NCI-H345 (cell line): ENCODE data around the gene NT5M.

ENCODE experiments used
- DNase-seq: peaks from one replicate; lab custom pipeline; 2025; lab: John Stamatoyannopoulos, UW

The NT5M gene

DNA sequence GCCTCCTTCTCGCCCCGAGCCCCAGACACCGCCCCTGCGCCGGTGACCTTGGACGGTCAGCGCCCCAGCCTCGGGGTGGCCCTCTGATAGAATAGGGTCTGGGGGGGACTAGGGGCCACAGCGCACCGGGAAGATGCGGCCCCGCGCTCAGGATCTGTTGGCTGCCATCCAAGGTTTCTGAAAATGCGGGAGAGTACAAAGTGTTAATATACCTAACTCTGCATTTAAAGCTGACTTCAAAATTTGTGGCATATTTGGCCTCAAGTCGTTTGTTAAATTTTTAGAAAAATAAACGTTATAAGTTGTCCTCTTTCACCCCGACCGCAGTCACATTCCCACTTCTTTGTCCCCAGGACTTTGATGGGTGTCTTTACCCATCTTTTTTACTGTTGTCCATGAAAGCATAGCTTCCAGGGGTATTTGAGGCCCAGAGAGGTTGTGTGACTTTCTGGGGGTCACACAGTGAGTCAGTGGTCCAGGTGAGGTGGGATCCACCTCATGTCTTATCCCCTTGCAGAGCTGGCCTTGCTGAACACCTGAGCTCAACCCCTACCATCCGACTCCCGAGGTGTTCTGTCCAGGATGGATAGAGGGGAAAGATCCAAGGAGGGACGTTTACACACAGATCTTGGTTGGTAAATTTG is 796 bp downstream of the NT5M start:
- DNase-seq: no peak

DNA sequence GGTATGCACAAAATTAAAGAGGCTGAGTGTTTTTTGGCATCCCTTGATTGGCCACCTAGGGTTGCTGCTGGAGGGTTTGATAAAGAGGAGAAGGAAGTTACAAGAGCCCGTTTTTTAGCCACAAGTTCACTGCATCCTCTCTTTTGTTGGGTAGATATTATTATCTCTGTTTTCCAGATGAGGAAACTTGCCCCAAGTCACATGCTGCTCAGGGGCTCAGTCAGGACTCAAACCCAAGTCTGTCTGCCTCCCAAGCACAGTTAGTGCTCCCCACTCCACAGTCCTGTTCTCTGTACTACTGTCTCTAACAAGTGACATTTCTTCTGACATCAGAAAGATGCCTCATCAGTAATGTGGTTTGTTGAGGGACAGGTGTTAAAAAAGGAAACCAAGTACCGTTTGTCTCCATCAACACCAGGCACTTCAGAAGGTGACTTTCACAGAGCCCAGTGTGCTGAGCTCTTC is 1.4 kb downstream of the NT5M start:
- no peak for DNase-seq

DNA sequence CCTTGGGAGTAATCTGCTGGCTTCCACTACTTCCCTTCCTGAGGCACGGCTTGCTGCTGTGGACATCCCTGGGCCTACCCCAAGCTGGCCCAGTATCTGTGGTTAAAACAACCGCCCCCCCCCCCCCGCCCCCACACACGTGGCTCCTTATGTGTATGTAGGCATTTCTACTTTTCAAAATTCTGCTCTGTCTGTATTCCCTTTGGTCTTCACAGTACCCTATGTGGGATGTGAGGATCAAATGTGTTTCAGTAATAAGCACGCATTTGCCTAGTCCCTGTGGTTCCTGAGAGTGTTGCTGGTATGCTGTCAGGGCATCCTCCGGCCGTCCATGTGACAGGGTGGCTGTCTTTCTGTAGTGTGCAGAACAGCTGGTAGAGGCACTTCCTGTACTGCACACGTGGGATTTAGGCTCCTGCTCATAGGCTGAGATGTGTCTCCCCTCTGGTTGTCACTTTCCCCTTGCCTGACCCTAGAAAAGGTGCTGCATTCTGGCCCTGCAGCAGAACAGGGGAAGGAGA is 2.2 kb downstream of the NT5M start:
- no peak for DNase-seq

DNA sequence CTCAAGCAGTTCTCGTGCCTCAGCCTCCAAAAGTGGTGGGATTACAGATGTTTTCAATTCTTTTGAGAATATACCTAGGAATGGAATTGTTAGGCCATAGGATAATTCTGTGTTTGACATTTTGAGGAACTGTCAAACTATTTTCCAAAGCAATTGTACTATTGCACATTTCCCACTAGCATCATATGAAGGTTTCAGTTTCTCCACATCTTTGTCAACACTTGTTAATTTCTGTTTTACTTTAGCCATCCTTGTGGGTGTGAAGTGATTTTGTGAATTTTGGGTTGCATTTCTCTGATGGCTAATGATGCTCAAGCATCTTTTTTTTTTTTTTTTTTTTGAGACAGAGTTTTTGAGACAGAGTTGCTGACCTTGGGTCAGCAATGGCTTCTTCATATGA is 6.2 kb downstream of the NT5M start:
- no peak for DNase-seq

DNA sequence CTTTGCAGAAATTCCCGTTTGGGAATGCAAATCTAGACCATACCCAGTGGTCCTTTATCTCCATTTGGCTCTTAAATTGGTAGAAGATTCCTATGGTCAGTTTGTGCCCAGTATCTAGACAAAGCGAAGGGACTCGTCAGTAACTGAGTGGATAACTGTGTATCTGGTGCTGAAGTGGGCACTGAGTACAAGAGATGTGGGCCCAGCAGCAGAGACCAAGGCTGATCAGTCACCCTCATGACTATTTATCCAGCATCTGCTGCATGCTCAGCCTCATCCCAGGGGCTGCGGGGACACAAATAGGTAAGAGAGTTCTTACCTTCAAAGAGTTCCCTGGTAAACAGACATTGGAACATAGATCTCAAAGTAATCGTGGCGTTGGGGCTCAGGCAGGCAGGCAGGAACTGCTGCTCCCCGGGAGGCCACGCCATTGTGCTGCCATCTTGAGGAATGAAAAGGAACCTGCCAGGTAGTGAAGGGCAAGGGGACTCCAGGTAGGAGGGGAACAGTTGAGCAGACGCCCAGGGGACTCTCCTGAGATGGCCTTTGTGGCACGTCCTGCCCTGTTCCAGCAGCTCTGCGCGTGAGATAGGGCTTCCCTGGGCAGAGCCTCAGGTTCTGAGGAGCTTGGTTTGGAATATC is 10.3 kb downstream of the NT5M start:
- no peak for DNase-seq

DNA sequence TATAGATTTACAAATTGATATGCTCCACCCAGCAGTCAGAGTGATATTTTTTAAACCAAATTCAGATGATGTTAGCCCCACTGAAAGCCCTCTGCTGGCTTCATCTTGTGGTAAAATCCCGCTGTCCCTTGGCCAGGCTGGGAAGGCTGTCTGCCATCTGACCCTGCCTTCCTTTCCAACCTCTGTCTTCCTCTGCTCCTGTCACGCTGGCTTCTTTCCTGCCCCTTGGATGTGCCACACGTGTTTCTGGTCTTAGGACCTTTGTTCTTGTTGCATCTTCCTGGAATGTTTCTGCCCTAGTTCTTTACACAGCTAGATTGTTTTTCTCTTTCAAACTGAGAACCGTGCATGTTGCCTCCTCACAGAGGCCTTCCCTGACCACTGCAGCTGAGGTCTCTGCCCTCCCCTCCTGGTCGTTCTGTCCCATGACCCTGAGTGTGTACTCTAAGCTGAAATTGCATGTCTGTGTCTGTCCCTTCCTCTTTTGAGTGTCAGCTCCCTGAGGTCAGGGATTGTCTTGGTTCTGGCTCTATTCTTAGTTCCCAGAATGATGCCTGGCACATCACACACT is 11.4 kb downstream of the NT5M start:
- no peak for DNase-seq

DNA sequence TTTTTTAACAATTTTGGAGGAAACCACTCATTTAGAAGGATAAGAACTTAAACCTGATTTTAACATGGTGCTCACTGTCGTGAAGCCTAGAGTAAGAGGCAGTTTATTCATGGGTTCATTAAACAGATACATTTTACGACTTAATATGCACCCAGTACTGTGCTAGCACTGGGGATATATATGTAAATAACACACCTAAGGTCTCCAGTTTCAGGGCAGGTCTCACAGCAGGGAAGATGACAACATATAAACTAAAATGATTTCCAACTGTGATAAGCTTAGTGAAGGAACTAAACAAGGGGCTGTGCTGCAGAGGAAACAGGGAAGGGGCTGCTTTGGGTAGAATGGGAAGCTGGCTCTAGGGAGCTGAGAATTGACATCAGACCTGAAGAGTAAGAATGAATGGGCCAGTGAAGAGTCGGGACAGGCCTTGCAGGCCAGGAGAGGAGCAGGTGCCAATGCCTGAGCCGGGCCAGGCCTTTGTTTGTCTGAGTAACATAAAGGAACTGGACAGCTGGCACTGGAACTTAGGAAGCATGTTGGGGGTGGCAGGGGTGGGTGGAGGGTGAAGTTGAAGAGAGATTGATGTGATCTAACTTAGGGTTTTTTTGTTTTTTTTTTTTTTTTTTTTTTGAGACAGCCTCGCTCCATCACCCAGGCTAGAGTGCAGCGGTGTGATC is 12.1 kb downstream of the NT5M start:
- DNase-seq: peak; percentile 10

DNA sequence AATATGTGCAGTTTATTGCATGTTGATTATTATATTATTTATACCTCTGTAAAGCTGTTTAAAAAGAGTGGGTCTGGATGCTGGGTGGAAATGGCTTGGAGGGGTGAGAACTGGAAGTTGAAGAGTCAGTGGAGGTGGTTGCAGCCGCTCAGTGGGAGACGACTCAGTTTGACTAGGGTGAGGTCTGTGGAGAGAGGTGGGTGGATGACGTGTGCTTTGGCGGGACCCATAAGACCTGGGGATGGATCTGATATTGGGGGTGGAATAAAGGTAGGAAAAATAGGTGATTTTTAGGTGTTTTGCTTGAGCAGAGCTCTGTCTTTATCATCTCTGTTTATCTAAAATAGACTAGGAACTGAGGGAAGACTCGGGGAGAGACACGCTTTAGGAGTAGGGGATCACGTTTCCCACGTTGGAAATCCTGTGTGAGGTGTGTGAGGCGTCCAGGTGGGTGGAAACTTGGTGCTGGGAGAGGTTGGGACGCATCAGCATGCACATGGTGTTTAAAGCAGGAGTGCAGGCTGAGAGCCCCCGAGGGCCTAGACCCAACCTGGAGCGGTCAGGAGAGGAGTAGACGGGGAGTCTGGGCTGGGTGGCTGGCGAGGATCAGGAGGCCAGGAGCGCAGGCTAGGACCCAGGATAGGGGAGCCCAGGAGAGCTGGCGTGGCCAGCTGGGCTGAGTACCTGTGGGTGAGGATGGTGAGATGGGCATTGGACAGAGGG is 17.2 kb downstream of the NT5M start:
- DNase-seq: no peak

DNA sequence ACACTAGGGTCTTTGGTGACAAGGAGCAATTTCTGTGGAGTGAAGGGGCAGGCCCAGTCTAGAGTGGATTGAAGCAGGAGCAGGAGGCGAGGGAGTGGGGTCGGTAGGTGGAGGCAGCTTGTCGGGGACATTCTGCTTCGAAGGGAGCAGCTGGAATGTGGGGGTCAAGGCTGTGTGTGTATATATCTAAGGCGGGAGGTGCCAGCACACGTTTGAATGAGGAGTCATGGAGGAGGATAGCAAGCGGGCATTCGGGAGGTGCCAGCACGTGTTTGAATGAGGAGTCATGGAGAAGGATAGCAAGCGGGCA is 17.7 kb downstream of the NT5M start:
- DNase-seq: no peak

DNA sequence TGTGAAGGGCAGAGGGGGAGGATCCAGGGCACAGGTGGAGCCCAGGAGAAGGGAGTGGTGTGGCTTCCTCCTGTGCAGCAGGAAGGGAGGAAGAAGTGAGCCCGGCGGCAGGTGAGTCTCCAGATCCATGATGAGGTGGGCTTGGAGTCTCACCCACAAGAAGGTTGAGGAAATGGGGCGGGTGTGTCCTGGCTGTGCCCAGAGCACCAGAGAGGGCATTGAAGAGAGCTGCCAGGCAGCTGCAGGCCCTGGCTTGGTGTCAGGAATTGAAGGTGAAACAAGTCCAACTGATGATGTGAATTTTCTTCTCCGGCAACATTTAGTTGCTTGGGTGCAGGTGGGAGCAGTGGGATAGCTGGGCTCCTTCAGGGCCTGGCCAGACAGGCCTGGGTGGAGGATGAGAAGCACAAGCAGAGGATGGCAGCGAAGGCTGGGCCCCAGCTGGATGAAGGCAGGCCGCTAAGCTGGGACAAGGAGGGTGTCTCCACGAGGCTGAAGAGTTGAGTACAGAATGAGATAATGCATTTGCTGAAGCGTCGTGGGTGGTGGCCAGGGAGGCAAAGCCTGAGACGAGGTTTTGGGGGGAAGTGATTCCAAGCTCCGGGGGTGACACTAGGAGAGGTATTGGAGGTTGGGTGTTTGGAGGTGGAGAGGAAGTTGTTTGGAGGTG is 18.3 kb downstream of the NT5M start:
- no peak for DNase-seq

DNA sequence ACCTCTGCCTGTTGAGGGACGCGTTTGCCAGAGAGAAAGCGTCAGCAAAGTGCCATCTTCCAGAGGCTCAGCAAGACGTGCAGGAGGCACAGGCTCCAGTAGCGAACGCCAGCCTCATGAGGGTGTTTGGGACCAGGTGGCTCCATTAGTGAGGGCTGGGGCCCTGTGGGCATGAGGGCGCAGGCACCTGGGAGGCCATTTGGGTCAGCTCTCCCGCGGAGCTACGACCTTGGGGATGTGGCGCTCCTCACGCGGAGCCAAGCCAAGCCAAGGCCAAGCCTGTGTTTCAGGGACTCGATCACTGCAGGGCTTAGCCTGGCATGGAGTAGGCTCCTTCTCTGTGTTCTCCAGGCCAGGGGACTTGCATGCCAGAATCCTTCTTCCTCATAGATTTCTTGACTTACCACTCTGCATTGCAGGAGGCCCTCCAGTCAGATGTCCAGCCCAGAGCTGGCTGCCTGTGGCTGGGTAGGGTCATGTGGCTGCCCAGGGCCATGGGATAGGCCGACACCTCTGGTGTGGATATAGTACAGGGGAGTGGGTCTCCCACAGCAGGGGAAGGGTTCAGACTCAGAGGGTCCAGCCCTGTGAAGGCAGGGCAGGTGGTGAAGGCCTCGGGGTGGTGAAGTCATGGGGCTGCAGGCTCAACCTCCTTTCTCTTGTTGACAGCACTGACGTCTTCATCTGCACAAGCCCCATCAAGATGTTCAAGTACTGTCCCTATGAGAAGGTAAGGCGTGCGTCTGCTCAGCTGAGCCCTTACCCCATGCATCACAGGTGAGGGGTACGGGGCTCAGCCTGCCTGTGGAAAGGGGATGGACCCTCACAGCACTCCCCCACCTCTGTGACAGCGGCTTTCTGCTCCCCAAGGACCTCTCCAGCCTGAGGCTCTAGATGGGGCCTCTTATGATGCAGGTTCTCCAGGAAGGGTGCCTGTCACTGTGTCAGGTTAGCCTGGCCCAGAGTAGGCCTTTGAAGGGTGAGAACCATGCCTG is 19.6 kb downstream of the NT5M start:
- no peak for DNase-seq

DNA sequence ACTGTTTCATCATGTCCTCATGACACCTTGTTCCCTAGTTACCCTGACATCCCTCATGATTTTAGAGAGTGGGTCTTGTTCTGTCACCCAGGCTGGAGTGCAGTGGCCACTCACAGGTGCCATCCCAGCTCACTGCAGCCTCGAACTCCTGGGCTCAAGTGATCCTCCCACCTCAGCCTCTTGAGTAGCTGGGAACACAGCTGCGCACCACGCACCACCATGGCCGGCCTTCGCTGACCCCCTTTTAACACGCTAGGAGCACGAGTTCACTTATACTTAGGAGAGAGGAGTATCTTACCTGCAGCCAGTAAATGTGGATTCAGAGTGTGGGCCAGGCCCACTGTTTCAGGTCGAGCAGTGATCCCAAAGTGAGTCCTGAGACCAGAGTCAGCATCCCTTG is 21.4 kb downstream of the NT5M start:
- DNase-seq: no peak

DNA sequence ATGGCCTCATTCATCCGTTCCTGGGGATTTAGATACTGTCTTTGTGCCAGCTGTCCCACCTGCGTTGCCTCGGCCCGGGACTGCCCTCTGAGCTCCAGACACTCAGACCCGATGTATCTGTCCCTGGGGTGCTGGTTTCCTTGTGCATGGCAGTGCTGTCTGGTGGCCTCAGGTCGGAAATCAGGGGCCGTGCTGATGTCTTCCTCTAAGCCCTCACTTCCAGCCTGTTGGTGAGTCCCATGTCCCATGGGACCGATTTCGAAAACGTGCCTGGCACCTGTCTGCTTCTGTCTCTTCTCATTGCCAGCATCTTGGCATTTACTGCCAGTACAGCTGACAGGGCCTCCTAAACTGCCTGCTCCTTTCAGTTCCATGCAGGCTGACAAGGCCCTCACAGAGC is 22.1 kb downstream of the NT5M start:
- DNase-seq: no peak

DNA sequence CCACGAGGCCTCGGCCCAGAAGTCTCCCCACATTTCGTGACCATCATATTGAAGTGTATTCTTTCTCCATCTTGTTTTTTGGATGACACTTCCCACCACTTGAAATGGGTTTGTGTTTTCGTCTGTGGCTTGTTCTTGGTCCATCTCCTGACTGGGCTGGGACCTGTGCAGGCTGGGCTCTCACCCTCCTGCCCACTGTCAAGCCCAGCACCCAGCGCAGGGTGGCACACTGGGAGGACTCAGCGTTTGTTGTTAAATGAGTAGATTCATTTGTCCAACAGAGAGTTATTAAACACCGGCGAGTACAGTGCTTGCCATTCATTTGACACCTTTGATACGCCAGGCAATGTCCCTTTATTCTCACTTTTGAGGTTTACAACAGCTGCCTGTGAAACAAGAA is 22.6 kb downstream of the NT5M start:
- no peak for DNase-seq

DNA sequence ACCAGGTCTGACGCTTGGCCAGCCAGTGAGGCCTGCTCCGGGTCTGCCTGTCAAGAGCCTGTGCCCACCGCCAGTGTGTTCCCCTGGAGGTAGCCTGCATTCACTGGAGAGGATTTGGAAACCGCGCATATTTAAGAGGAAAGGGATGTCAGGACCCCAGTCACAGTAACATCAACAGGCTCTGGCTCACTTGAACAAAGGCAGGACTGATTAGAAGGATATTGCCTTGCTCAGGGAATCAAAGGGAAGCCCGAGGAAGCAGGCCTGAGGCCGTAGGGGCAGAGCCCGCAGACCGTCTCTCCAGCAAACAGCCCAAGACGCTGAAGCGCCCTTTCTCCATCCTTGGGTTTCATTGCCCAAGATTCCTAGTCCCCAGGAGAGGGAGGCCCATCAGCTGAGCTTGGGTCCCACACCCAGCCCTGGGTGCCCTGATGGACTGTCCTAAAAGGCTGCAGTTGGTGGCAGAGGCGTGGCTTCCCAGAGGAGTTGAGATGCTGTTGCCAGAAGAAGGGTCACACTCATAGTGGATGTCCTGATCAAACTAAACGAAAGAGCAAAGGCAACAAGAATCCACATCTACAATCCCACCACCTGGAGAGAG is 23.2 kb downstream of the NT5M start:
- no peak for DNase-seq

DNA sequence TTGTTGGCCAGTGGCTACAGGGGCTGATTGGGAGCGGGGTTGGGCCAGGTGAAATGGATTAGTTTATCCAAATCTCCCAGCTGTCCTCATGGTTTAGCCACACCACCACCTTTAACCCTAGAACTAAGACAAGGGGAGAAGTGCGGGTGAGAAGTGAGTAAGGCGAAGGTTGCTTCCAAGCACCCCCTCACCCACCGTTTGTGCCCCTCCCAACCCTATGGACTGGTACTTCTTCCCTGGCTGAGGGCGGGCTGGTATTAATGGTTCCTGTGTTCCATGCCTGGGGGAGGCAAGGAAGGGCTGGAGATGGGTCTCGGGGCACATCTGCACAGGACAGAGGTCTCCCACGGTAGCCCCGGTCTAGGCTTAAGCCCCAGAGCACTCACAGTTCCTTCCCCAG is 25.1 kb downstream of the NT5M start:
- DNase-seq: no peak

DNA sequence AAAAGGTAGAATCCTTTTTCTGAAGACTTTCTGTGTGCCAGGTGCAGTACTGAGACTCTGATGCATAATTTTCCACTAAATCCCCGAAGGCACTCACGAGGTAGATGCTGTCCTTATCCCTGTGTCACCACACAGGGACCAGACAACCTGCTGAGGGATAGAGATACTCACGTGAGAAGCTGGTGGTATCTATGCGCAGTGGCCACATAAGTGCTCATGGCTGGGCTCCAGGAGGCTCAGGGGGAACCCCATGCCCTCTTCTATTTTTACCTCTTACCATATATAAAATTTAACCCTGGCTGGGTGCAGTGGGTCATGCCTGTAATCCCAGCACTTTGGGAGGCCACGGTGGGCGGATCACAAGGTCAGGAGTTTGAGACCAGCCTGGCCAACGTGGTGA is 38.3 kb downstream of the NT5M start:
- no peak for DNase-seq

DNA sequence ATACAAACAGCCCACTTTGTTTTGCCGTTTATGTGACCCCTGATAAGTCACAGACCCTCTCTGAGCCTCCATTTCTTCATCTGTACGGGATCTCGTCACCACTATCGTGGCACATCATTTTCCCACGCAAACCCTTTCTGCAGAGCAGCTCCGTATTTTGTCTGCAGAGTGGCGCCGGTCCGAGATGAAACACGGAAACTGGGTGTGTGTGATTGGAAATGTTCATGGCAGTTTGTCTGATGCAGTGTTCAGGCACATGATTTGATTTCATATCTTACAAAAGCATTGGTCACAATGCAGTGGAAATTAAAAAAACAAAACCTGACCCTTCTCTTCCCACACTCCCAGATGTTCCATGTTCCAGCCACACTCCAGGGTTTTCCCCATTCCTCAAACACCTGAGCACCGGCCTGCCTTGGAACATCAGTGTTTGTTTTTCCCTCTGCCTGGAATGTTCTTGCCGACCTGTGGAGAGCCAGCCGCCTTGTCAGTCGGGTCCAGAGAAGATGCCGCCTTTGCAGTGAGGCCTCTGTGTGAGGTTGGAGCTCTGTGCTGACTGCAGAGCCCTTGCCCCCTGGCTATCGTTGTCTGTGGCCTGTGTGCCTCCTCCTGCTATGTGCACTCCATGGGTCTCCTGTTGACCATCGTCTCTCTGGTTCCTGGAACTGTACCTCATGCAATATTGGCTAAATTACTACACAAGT is 39.2 kb downstream of the NT5M start:
- DNase-seq: no peak

DNA sequence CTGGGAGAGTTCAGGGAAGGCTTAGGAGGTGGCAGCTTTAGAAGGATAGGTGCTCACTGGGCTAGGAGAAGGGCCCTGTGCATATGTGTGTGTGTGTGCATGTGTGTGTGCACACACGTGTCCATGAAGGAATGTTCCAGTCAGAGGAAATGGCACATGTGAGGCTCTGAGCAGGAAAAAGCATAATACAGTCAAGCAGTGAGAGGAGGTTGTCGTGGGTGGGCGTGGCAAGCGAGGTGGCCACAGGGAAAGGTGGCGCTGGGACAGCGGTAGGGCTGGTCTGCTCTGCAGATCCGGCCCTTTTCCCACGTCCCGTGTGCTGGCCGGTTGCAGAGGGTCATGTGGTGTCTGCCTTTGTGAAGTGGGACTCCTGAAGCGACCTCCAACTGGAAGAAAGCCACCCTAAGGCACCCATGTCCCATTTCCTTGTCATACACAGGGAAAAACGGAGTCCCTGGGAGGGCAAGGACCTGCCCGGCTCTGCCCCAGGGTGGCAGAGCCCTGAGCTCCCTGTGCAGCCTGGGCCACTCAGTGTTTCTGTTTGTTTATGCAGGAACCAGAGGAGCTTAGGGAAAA is 40.1 kb downstream of the NT5M start:
- no peak for DNase-seq
